Esophagus muscularis mucosa (tissue), 4 donors: ENCODE results near the gene CLDN5. TPM values are rescaled to one million over a fixed set of nuclear protein-coding genes. Genes with fewer than 3 reads are reported as not detected.
A peak's percentile ranks its signal among the peaks of the same experiment; 100 is the strongest.

Source experiments
- DNase-seq: peaks from one replicate; pipeline ENCODE4 v3.0.0-alpha.2; 2017; ENCODE audit errors: extremely low spot score
- H3K27ac ChIP-seq, 4 donors: fragments of 200-600 bp; sonication (generic); replicated peaks in 1 of 4; 1 replicate in 3 of 4; 2 replicates in 1 of 4; pipeline ENCODE4 v1.5.1; 2016 to 2019; ENCODE audit warnings: mild to moderate bottlenecking in 1 of 4
- H3K27me3 ChIP-seq, 4 donors: fragments of 200-600 bp; sonication (generic); one replicate each; pipeline versions ENCODE4 v1.5.1 to v1.6.0; 2016 to 2019
- H3K36me3 ChIP-seq, 4 donors: fragments of 200-600 bp; sonication (generic); one replicate each; pipeline ENCODE4 v1.5.1; 2016 to 2019
- H3K4me1 ChIP-seq, 4 donors: fragments of 200-600 bp; sonication (generic); one replicate each; pipeline ENCODE4 v1.5.1; 2016 to 2019
- H3K4me3 ChIP-seq, 4 donors: fragments of 200-600 bp; sonication (generic); 1 replicate in 2 of 4; 2 replicates in 2 of 4; pipeline ENCODE4 v1.5.1; 2016 to 2019; ENCODE audit warnings: mild to moderate bottlenecking in 4 of 4, moderate library complexity in 1 of 4
- H3K9me3 ChIP-seq, 4 donors: fragments of 200-600 bp; sonication (generic); 1 replicate in 3 of 4; 2 replicates in 1 of 4; pipeline ENCODE4 v1.5.1; 2016 to 2019
- CTCF ChIP-seq, 3 experiments: fragments of 200-600 bp in 2 of 3; fragments of 450-650 bp in 1 of 3; sonication (generic) in 2 of 3; IDR thresholded peaks; one replicate each; pipeline ENCODE4 v1.5.1; 2017 to 2019; ENCODE audit warnings: antibody characterized with exemption in 3 of 3, mild to moderate bottlenecking in 2 of 3, moderate library complexity in 1 of 3
- EP300 ChIP-seq: sonication (generic); formaldehyde crosslinking; IDR thresholded peaks from one replicate; pipeline ENCODE4 v1.6.1; 2017; ENCODE audit warnings: antibody characterized with exemption
- POLR2A ChIP-seq: fragments of 450-650 bp; IDR thresholded peaks from one replicate; pipeline ENCODE4 v1.6.1; 2017; ENCODE audit warnings: antibody characterized with exemption, moderate library complexity, mild to moderate bottlenecking, low read depth
- POLR2AphosphoS5 ChIP-seq, 2 donors: sonication (generic); formaldehyde crosslinking; IDR thresholded peaks; one replicate each; pipeline ENCODE4 v1.6.1; 2017; ENCODE audit warnings: antibody characterized with exemption in 2 of 2
- WGBS: methylation state at CpG from one replicate; pipeline ENCODE4 v1.1.5; 2018; 5-methylcytosine and 5-hydroxymethylcytosine counted together
- intact Hi-C: fragments of 100-400 bp; cut with DNase I; formaldehyde crosslinking; loops from one replicate; pipeline ENCODE4 v1.15.1; 2023
- total RNA-seq, 4 donors: library from RNA; depleted of rRNA; stranded (reverse); fragments of >200 nt; gene quantifications; one replicate each; pipeline versions ENCODE4 v1.1.0 to v1.2.1, GENCODE V29; 2016

The CLDN5 gene
- total RNA-seq, 4 donors from 2014 or later, result 39.9 to 209 (median 147) TPM

DNA sequence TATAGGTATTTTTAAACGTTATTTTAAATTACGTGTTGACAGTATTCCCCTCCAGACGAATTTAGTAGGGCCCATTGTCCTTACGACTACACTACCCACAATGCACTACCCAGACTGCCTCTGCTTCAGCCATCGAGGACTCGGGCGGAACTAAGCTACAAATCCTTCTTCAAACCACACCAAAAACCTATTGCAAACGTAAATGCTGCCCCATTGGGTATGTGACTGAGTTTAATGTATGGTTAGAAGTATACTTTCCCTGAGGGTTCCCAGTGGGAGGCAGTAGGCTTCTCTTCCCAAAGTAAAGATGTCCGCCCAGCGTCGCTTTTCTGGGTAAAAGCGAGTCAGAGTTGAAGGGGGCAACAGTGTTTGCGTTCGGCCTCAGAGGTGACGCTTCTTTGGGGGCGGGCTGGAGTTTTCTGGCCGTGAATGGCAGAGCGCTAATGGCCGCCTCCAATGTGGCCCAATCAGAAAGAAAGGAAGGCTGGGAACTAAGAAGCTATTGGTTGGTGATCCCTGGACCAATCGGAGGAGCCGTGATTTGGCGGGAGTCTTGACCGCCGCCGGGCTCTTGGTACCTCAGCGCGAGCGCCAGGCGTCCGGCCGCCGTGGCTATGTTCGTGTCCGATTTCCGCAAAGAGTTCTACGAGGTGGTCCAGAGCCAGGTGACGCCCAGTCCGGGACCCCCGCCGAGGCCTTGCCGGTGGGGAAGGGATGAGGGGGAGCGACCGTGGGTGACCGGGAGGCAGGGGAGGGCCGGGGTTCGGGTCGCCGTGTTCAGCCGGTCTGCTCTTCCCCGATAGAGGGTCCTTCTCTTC lies 44.6 kb downstream of the CLDN5 start, which contains the start of gene CDC45:
CDC45 (plus strand) TSS at position 566 of the 818 bp plus-strand sequence; CDS start at position 615, 49 bp downstream.
- peak; percentile 99 for DNase-seq
- Histone ChIP-seq H3K9me3 (no peaks in the 10 kb centered on the region), H3K4me3 (peak within 1 kb of the TSS; percentile 87 to 96 (median 92)), H3K4me1 (peaks cover 18 to 45% (median 44%) of the 10 kb centered on the region in 4 donors), H3K27ac (peak within 1 kb of the TSS; percentile 86 to 96 (median 93)), H3K27me3 (peaks cover 0 to 5% (median 0%) of the 10 kb centered on the region in 4 donors), H3K36me3 (peaks cover 0 to 11% (median 8%) of the 10 kb centered on the region in 4 donors)
- intact Hi-C loops, result no loop called here
- 0% methylated on average over 8 of the region's 50 CpGs for WGBS
- TF ChIP-seq POLR2A (no peak), CTCF (IDR thresholded peaks at IDR 0.05) (no peak), POLR2AphosphoS5 (IDR thresholded peaks at IDR 0.05) (peak in 1 of 2 donors; percentile 41), EP300 (no peak)

DNA sequence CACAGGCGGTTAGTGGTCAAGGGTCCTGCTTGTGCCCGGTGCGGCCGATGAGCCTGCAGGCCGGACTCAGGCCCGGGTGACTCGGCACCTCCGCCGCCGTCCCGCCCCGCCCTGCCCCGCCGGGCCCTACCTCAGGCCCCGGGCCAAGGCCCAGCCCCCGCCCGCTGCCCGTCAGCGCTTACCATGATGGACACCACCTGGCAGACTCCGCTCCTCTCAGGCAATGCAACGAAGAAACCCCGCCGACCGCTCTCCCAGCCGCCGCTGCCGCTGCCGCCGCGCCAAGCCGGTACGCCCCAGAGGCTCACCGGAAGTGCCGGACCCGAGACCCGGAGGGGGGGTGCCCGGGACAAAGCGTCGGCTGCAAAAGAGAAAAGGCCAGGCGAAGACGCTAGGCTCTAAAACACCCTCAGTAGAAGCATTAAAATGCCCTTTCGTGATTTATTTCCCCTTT lies 45.3 kb downstream of the CLDN5 start, which contains the start of gene UFD1:
UFD1 (minus strand) TSS at position 293 of the 454 bp plus-strand sequence; CDS start at position 185, 108 bp downstream.
- TF ChIP-seq CTCF (IDR thresholded peaks at IDR 0.05) (peak in 1 of 3 experiments; percentile 19), POLR2A (no peak), EP300 (no peak), POLR2AphosphoS5 (IDR thresholded peaks at IDR 0.05) (peak; percentile 51 to 87)
- WGBS, result under 1% methylated on average over 32 of the region's 42 CpGs
- H3K4me3 ChIP-seq, result peak within 1 kb of the TSS; percentile 87 to 96 (median 92)
- H3K27me3 ChIP-seq, result peaks cover 0 to 5% (median 0%) of the 10 kb centered on the region in 4 donors
- no peaks in the 10 kb centered on the region for H3K9me3 ChIP-seq
- H3K27ac ChIP-seq, result peak within 1 kb of the TSS; percentile 86 to 96 (median 93)
- H3K36me3 ChIP-seq, result peaks cover 0 to 17% (median 14%) of the 10 kb centered on the region in 4 donors
- peak; percentile 97 for DNase-seq
- H3K4me1 ChIP-seq, result peaks cover 18 to 48% (median 48%) of the 10 kb centered on the region in 4 donors
- intact Hi-C loops, result no loop called here

GRCh38 chr22:19478045-19478900 lies 45.9 kb downstream of the CLDN5 start:
- Histone ChIP-seq H3K27me3 (peaks cover 0 to 5% (median 0%) of the 10 kb centered on the region in 4 donors), H3K9me3 (no peaks in the 10 kb centered on the region), H3K4me3 (peak overlapping the region; percentile 87 to 96 (median 92)), H3K27ac (peak overlapping the region; percentile 86 to 96 (median 93)), H3K36me3 (peaks cover 5 to 24% (median 21%) of the 10 kb centered on the region in 4 donors), H3K4me1 (peaks cover 18 to 54% (median 50%) of the 10 kb centered on the region in 4 donors)
- intact Hi-C loops, result no loop called here
- WGBS, result under 1% methylated on average over 30 of the region's 31 CpGs
- no peak for TF ChIP-seq EP300
- no peak for TF ChIP-seq CTCF (IDR thresholded peaks at IDR 0.05)
- TF ChIP-seq POLR2AphosphoS5 (IDR thresholded peaks at IDR 0.05), result no peak
- TF ChIP-seq POLR2A, result no peak
- no peak for DNase-seq

DNA sequence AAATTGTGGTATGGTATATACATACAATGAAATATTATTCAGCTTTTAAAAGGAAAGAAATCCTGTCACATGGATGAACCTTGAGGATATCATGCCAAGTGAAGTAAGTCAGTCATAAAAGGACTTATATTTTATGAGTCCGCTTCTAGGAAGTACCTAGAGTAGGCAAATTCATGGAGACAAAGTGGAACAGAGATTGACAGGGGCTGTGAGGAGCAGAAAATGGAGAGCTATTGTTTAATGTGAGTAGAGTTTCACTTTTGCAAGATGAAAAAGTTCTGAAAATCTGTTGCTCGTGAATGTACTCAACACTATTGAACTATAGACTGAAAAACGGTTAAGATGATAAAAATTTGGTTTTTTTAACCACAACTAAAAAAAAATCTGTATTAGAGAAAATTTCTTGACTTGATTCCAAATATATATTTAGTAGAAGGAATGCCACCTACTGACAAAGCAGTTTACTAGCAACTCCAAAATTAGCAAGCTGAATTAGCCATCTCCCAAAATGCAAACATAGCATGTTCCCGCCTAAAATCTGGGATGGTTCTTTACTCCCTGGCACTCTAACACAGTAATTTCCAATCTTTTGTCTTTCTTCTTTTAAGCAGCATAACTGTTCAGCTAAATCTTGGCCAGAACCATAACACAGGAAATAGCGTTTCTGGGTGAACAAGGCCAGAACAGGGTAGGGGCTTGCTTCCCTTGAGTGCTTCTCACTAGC lies 46.7 kb downstream of the CLDN5 start:
- H3K9me3 ChIP-seq, result no peaks in the 10 kb centered on the region
- H3K4me3 ChIP-seq, result peak overlapping the region; percentile 87 to 96 (median 92)
- peaks cover 0 to 5% (median 0%) of the 10 kb centered on the region in 4 donors for H3K27me3 ChIP-seq
- H3K36me3 ChIP-seq, result peaks cover 12 to 32% (median 29%) of the 10 kb centered on the region in 4 donors
- intact Hi-C loops, result no loop called here
- DNase-seq, result no peak
- TF ChIP-seq CTCF (IDR thresholded peaks at IDR 0.05) (peak in 1 of 3 experiments; percentile 6), POLR2A (no peak)
- H3K4me1 ChIP-seq, result peaks cover 18 to 56% (median 51%) of the 10 kb centered on the region in 4 donors
- H3K27ac ChIP-seq, result peak overlapping the region; percentile 86 to 96 (median 93)
- WGBS, result 28% methylated on average over 5 of the region's 5 CpGs
